Activated T-cell treated with anti-CD3 and anti-CD28 coated beads, Interleukin-2, amount 50 U/mL, for 1 hour (primary cell): ENCODE results near the gene MAPT.
A peak's percentile ranks its signal among the peaks of the same experiment; 100 is the strongest.

ENCODE experiments used
- DNase-seq: peaks from one replicate; pipeline ENCODE4 v3.0.0-alpha.2; 2020

Gene MAPT

GRCh38 chr17:45863857-45864654, 30.3 kb upstream of the MAPT start:
- no peak for DNase-seq

GRCh38 chr17:45867171-45867570, 27.2 kb upstream of the MAPT start:
- DNase-seq = no peak

GRCh38 chr17:45867702-45868101, 26.7 kb upstream of the MAPT start:
- DNase-seq = no peak

GRCh38 chr17:45868276-45868675, 26.1 kb upstream of the MAPT start:
- DNase-seq = no peak

- DNase-seq = no peak
These were observed 24.5 kb upstream of the MAPT start for GRCh38 chr17:45869676-45870341.

GRCh38 chr17:45870342-45870974, 23.9 kb upstream of the MAPT start:
- DNase-seq = no peak

GRCh38 chr17:45871718-45872117, 22.6 kb upstream of the MAPT start:
- DNase-seq = no peak

- peak; percentile 34 for DNase-seq
These were observed 20.6 kb upstream of the MAPT start for GRCh38 chr17:45873728-45874127.

- DNase-seq = no peak
These were observed 20.2 kb upstream of the MAPT start for GRCh38 chr17:45874151-45874550.

- DNase-seq = no peak
These were observed 17.8 kb upstream of the MAPT start for GRCh38 chr17:45876539-45876938.

- no peak for DNase-seq
These were observed 16.9 kb upstream of the MAPT start for GRCh38 chr17:45877467-45877866.

- DNase-seq = no peak
These were observed 11.3 kb upstream of the MAPT start for GRCh38 chr17:45883063-45883462.

- DNase-seq = no peak
These were observed 7.5 kb upstream of the MAPT start for GRCh38 chr17:45886852-45887251.

GRCh38 chr17:45888392-45888791, 6.0 kb upstream of the MAPT start:
- DNase-seq = no peak

- no peak for DNase-seq
These were observed 4.8 kb upstream of the MAPT start for GRCh38 chr17:45889579-45889978.

GRCh38 chr17:45893725-45894021, 681 bp upstream of the MAPT start:
- no peak for DNase-seq

GRCh38 chr17:45895304-45895968, 1.1 kb downstream of the MAPT start:
- DNase-seq = peak; percentile 48

GRCh38 chr17:45895969-45896785, 1.8 kb downstream of the MAPT start:
- DNase-seq = no peak

GRCh38 chr17:45896803-45897693, 2.7 kb downstream of the MAPT start:
- DNase-seq = peak; percentile 25

- DNase-seq = no peak
These were observed 5.8 kb downstream of the MAPT start for GRCh38 chr17:45900136-45900535.

GRCh38 chr17:45900723-45901415, 6.5 kb downstream of the MAPT start:
- no peak for DNase-seq
